ENCODE results near the gene CATSPERD. TPM values are rescaled to one million over a fixed set of nuclear protein-coding genes. Genes with fewer than 3 reads are reported as not detected.

The CATSPERD gene
- total RNA-seq, 2 experiments from 2014 or later = not detected

DNA sequence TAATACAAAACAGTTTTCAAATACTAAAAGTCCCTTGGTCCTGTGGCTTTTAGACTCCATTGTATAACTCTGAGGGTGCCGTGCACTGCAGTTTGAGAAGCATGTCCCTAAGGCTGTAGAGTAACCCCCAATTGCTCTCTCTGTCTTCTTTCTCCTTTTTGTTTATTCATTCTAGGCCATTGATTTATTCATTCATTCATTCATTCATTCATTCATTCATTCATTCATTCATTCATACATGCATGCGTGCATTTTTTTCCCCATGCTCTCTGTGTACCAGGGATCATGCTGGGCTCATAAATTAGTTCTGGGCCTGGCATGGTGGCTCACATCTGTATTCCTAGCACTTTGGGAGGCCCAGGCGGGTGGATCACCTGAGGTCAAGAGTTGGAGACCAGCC, 44.8 kb downstream of the CATSPERD start:
- no peaks in the 10 kb centered on the region for H3K36me3 Mint-ChIP-seq (ENCODE audit: low read depth)
- POLR2A ChIA-PET = interaction anchor here (0.5 kb wide), 1 partner anchor 265 kb away, joined by 3 read pairs; no protein-coding TSS in a partner anchor
- Histone ChIP-seq H3K27ac (ENCODE audit: low read depth in 1 of 2, low read length in 2 of 2) (no peak overlapping the region), H3K27me3 (ENCODE audit: control insufficient read depth in 1 of 2, insufficient read depth in 2 of 2, low read length in 2 of 2) (no peaks in the 10 kb centered on the region), H3K4me1 (ENCODE audit: insufficient read depth, low read length) (no peaks in the 10 kb centered on the region), H3K4me3 (ENCODE audit: low read length) (no peak overlapping the region), H3K9me3 (ENCODE audit: control insufficient read depth in 1 of 2, insufficient read depth in 1 of 2, low read length in 2 of 2) (no peaks in the 10 kb centered on the region), H3K36me3 (ENCODE audit: insufficient read depth, low read length) (no peaks in the 10 kb centered on the region)
- TF ChIP-seq, protein P1, sequence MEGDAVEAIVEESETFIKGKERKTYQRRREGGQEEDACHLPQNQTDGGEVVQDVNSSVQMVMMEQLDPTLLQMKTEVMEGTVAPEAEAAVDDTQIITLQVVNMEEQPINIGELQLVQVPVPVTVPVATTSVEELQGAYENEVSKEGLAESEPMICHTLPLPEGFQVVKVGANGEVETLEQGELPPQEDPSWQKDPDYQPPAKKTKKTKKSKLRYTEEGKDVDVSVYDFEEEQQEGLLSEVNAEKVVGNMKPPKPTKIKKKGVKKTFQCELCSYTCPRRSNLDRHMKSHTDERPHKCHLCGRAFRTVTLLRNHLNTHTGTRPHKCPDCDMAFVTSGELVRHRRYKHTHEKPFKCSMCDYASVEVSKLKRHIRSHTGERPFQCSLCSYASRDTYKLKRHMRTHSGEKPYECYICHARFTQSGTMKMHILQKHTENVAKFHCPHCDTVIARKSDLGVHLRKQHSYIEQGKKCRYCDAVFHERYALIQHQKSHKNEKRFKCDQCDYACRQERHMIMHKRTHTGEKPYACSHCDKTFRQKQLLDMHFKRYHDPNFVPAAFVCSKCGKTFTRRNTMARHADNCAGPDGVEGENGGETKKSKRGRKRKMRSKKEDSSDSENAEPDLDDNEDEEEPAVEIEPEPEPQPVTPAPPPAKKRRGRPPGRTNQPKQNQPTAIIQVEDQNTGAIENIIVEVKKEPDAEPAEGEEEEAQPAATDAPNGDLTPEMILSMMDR (IDR thresholded peaks at IDR 0.05) = no peak
- no peak overlapping the region for H3K4me3 Mint-ChIP-seq
- intact Hi-C loops (cut with DNase I, micrococcal nuclease) = no loop called here
- no peaks in the 10 kb centered on the region for H3K9me3 Mint-ChIP-seq
- no peak overlapping the region for H3K27ac Mint-ChIP-seq
- ATAC-seq (ENCODE audit: poor library complexity) (no peak), DNase-seq (no peak)
- no peaks in the 10 kb centered on the region for H3K27me3 Mint-ChIP-seq
- CTCF ChIA-PET = no interaction called here
- no peaks in the 10 kb centered on the region for H3K4me1 Mint-ChIP-seq (ENCODE audit: low read depth)

DNA sequence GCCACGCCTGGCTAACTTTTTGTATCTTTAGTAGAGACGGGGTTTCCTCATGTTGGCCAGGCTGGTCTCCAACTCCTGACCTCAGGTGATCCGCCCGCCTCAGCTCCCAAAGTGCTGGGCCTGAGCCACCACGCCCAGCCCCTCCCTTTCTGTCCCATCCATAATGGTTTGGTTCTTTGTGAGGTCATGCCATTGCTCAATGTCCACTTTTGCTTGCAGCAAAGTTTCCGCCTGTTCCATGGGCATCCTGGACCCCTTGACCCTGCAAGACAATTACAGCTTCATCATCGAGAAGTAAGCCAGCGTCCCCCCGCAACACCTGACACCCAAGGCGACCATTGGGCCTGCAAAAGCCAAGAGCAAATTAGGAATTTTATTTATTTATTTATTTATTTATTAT, 47.5 kb downstream of the CATSPERD start:
- TF ChIP-seq, protein P1 (IDR thresholded peaks at IDR 0.05) = no peak
- H3K27ac Mint-ChIP-seq = no peak overlapping the region
- Histone ChIP-seq H3K27me3 (ENCODE audit: control insufficient read depth in 1 of 2, insufficient read depth in 2 of 2, low read length in 2 of 2) (no peaks in the 10 kb centered on the region), H3K27ac (ENCODE audit: low read depth in 1 of 2, low read length in 2 of 2) (no peak overlapping the region), H3K4me1 (ENCODE audit: insufficient read depth, low read length) (no peaks in the 10 kb centered on the region), H3K9me3 (ENCODE audit: control insufficient read depth in 1 of 2, insufficient read depth in 1 of 2, low read length in 2 of 2) (no peaks in the 10 kb centered on the region), H3K36me3 (ENCODE audit: insufficient read depth, low read length) (no peaks in the 10 kb centered on the region), H3K4me3 (ENCODE audit: low read length) (no peak overlapping the region)
- CTCF ChIA-PET = no interaction called here
- H3K9me3 Mint-ChIP-seq = no peaks in the 10 kb centered on the region
- no peak for DNase-seq
- no peak for ATAC-seq (ENCODE audit: poor library complexity)
- POLR2A ChIA-PET = no interaction called here
- no peaks in the 10 kb centered on the region for H3K27me3 Mint-ChIP-seq
- intact Hi-C loops (cut with DNase I, micrococcal nuclease) = no loop called here
- no peaks in the 10 kb centered on the region for H3K4me1 Mint-ChIP-seq (ENCODE audit: low read depth)
- no peak overlapping the region for H3K4me3 Mint-ChIP-seq
- H3K36me3 Mint-ChIP-seq (ENCODE audit: low read depth) = no peaks in the 10 kb centered on the region

DNA sequence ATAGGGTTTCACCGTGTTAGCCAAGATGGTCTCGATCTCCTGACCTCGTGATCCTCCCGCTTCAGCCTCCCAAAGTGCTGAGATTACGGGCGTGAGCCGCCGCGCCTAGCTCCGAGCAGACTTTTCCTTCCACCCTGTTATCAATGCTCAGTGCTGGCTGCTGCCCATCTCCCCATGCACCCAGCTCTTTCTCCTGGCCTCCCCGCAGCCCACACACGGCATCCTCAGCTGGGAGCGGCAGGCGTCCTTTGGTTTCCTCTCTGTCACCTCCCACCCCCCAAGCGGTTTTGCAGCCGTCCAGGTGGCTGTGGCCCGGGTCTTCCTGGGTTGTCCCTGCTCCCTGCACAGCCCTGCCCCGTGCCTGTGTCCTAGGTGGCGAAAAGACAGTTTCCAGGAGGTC, 52.0 kb downstream of the CATSPERD start:
- Mint-ChIP-seq H3K36me3 (ENCODE audit: low read depth) (no peaks in the 10 kb centered on the region), H3K4me1 (ENCODE audit: low read depth) (no peaks in the 10 kb centered on the region), H3K27ac (no peak overlapping the region), H3K4me3 (no peak overlapping the region), H3K27me3 (no peaks in the 10 kb centered on the region), H3K9me3 (no peaks in the 10 kb centered on the region)
- Histone ChIP-seq H3K4me3 (ENCODE audit: low read length) (no peak overlapping the region), H3K27me3 (ENCODE audit: control insufficient read depth in 1 of 2, insufficient read depth in 2 of 2, low read length in 2 of 2) (peaks cover 3% of the 10 kb centered on the region in 2 experiments), H3K27ac (ENCODE audit: low read depth in 1 of 2, low read length in 2 of 2) (no peak overlapping the region), H3K9me3 (ENCODE audit: control insufficient read depth in 1 of 2, insufficient read depth in 1 of 2, low read length in 2 of 2) (no peaks in the 10 kb centered on the region), H3K4me1 (ENCODE audit: insufficient read depth, low read length) (no peaks in the 10 kb centered on the region), H3K36me3 (ENCODE audit: insufficient read depth, low read length) (no peaks in the 10 kb centered on the region)
- TF ChIP-seq, protein P1 (IDR thresholded peaks at IDR 0.05) = no peak
- ChIA-PET CTCF (no interaction called here), POLR2A (no interaction called here)
- intact Hi-C loops (cut with DNase I, micrococcal nuclease) = loop anchor here in 1 of 2 experiments (10.0 kb wide), 1 partner anchor 252 kb away; no protein-coding TSS in a partner anchor
- ATAC-seq (ENCODE audit: poor library complexity) = no peak
- DNase-seq = no peak

All from CD4-positive, alpha-beta T cell (primary cell).